ENCODE results near the gene DOK5. TPM values are rescaled to one million over a fixed set of nuclear protein-coding genes. Genes with fewer than 3 reads are reported as not detected.

DOK5 gene
- total and polyA plus RNA-seq, 2 donors from 2014 or later = 4.8 to 5.4 TPM

DNA sequence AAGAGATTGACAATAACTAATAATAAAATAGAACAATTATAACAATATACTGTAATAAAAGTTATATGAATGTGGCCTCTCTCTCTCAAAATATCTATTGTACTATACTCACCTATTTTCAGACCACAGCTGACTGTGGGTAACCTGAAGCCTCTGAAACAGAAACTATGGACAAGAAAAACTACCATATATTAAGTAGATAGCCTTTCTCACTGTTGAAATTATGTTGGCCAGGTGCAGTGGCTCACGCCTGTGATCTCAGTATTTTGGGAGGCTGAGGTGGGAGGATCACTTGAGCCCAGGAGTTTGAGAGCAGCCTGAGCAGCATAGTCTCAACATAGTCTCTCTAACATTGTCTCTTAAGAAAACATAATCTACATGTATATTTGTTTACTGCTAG, 89.9 kb downstream of the DOK5 start:
- intact Hi-C loops (cut with DNase I) = no loop called here
- DNase-seq (no peak), FAIRE-seq (no peak)
- no peak overlapping the region for H3K9ac ChIP-seq (ENCODE audit: low read length in 3 of 3)
- H3K27ac ChIP-seq (ENCODE audit: low read depth in 2 of 2, low read length in 2 of 2) = no peak overlapping the region
- H3K4me3 ChIP-seq (ENCODE audit: low read length in 3 of 3) = no peak overlapping the region
- H3K27me3 ChIP-seq (ENCODE audit: control insufficient read depth, insufficient read depth, low read length) = no peaks in the 10 kb centered on the region
- no peaks in the 10 kb centered on the region for H3K36me3 ChIP-seq (ENCODE audit: control insufficient read depth in 2 of 3, insufficient read depth in 3 of 3, low read length in 3 of 3)
- no peaks in the 10 kb centered on the region for H3K4me1 ChIP-seq (ENCODE audit: control insufficient read depth in 2 of 3, insufficient read depth in 2 of 3, low read depth in 1 of 3, low read length in 3 of 3)
- no peaks in the 10 kb centered on the region for H3K9me3 ChIP-seq (ENCODE audit: control insufficient read depth in 2 of 3, insufficient read depth in 1 of 3, low read length in 3 of 3)
- no peak for TF ChIP-seq CTCF (IDR thresholded peaks at IDR 0.05; ENCODE audit: borderline replicate concordance, extremely low read depth, insufficient read depth)

GRCh38 chr20:54566031-54566688, 90.8 kb downstream of the DOK5 start:
- Histone ChIP-seq H3K9ac (ENCODE audit: low read length in 3 of 3) (no peak overlapping the region), H3K36me3 (ENCODE audit: control insufficient read depth in 2 of 3, insufficient read depth in 3 of 3, low read length in 3 of 3) (no peaks in the 10 kb centered on the region), H3K9me3 (ENCODE audit: control insufficient read depth in 2 of 3, insufficient read depth in 1 of 3, low read length in 3 of 3) (no peaks in the 10 kb centered on the region), H3K4me1 (ENCODE audit: control insufficient read depth in 2 of 3, insufficient read depth in 2 of 3, low read depth in 1 of 3, low read length in 3 of 3) (no peaks in the 10 kb centered on the region), H3K4me3 (ENCODE audit: low read length in 3 of 3) (no peak overlapping the region), H3K27ac (ENCODE audit: low read depth in 2 of 2, low read length in 2 of 2) (no peak overlapping the region), H3K27me3 (ENCODE audit: control insufficient read depth, insufficient read depth, low read length) (no peaks in the 10 kb centered on the region)
- DNase-seq (no peak), FAIRE-seq (no peak)
- intact Hi-C loops (cut with DNase I) = no loop called here
- no peak for TF ChIP-seq CTCF (IDR thresholded peaks at IDR 0.05; ENCODE audit: borderline replicate concordance, extremely low read depth, insufficient read depth)

DNA sequence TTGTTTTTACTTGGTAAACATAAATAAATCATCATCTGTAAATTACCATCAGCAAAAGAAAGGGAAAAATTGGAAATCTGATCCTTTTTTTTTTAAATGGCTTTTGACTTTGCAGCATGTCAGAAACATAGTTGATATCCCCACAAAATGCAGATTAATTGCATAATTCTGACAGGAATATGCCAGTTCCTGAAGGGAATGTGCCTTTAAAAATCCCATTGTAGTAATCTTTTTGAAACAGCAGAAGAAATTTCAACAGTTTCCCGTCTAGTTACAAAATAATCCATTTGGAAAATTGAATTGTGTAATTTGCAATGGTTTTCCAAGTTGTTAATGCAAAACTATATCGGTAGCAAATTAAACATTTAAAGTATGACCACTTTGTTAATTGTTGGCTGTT, 95.2 kb downstream of the DOK5 start:
- no peak overlapping the region for H3K9ac ChIP-seq (ENCODE audit: low read length in 3 of 3)
- no peaks in the 10 kb centered on the region for H3K9me3 ChIP-seq (ENCODE audit: control insufficient read depth in 2 of 3, insufficient read depth in 1 of 3, low read length in 3 of 3)
- no peak for DNase-seq
- H3K4me1 ChIP-seq (ENCODE audit: control insufficient read depth in 2 of 3, insufficient read depth in 2 of 3, low read depth in 1 of 3, low read length in 3 of 3) = no peaks in the 10 kb centered on the region
- no peak for TF ChIP-seq CTCF (IDR thresholded peaks at IDR 0.05; ENCODE audit: borderline replicate concordance, extremely low read depth, insufficient read depth)
- no peak overlapping the region for H3K4me3 ChIP-seq (ENCODE audit: low read length in 3 of 3)
- intact Hi-C loops (cut with DNase I) = no loop called here
- FAIRE-seq = no peak
- no peaks in the 10 kb centered on the region for H3K27me3 ChIP-seq (ENCODE audit: control insufficient read depth, insufficient read depth, low read length)
- no peaks in the 10 kb centered on the region for H3K36me3 ChIP-seq (ENCODE audit: control insufficient read depth in 2 of 3, insufficient read depth in 3 of 3, low read length in 3 of 3)
- no peak overlapping the region for H3K27ac ChIP-seq (ENCODE audit: low read depth in 2 of 2, low read length in 2 of 2)

Data from kidney (tissue), 14 donors.